DMS153 treated with DMSO at 0.1 percent for 48 hours (cell line): ENCODE results near the gene MAST4.

Experiments
- DNase-seq: peaks from one replicate; lab custom pipeline; 2025; ENCODE audit not compliant: unreplicated experiment; lab: John Stamatoyannopoulos, UW

Gene MAST4

GRCh38 chr5:66867618-66868322 is 271.6 kb downstream of the MAST4 start:
- DNase-seq = no peak

GRCh38 chr5:66869347-66869746 is 273.2 kb downstream of the MAST4 start:
- DNase-seq = no peak

GRCh38 chr5:66870708-66871107 is 274.5 kb downstream of the MAST4 start:
- no peak for DNase-seq

- no peak for DNase-seq
These were observed 275.5 kb downstream of the MAST4 start for GRCh38 chr5:66871651-66872050.

- DNase-seq = no peak
These were observed 276.6 kb downstream of the MAST4 start for GRCh38 chr5:66872736-66873331.

GRCh38 chr5:66874004-66874403 is 277.8 kb downstream of the MAST4 start:
- no peak for DNase-seq

- DNase-seq = no peak
These were observed 279.1 kb downstream of the MAST4 start for GRCh38 chr5:66875315-66875714.

- no peak for DNase-seq
These were observed 280.1 kb downstream of the MAST4 start for GRCh38 chr5:66876266-66876807.

- no peak for DNase-seq
These were observed 281.6 kb downstream of the MAST4 start for GRCh38 chr5:66877843-66878242.

GRCh38 chr5:66880401-66880800 is 284.2 kb downstream of the MAST4 start:
- no peak for DNase-seq

- DNase-seq = no peak
These were observed 285.4 kb downstream of the MAST4 start for GRCh38 chr5:66881480-66882161.

GRCh38 chr5:66882606-66883227 is 286.5 kb downstream of the MAST4 start:
- DNase-seq = no peak

GRCh38 chr5:66884564-66885243 is 288.5 kb downstream of the MAST4 start:
- no peak for DNase-seq

- DNase-seq = no peak
These were observed 290.7 kb downstream of the MAST4 start for GRCh38 chr5:66886941-66887340.

- no peak for DNase-seq
These were observed 292.4 kb downstream of the MAST4 start for GRCh38 chr5:66888613-66889012.

- DNase-seq = no peak
These were observed 292.9 kb downstream of the MAST4 start for GRCh38 chr5:66889056-66889455.

GRCh38 chr5:66889524-66889923 is 293.3 kb downstream of the MAST4 start:
- DNase-seq = no peak

GRCh38 chr5:66891184-66891925 is 295.2 kb downstream of the MAST4 start:
- no peak for DNase-seq

GRCh38 chr5:66892716-66893115 is 296.5 kb downstream of the MAST4 start:
- no peak for DNase-seq

GRCh38 chr5:66894480-66895240 is 298.5 kb downstream of the MAST4 start:
- no peak for DNase-seq
